GM18499 (cell line): ENCODE measurements around the gene CKAP5.

Experiments used
- ATAC-seq: cut with Tn5 transposase; IDR thresholded peaks from one replicate; pipeline ENCODE4 v1.9.1; 2021; ENCODE audit warnings: moderate number of reproducible peaks; ENCODE audit not compliant: insufficient read depth, unreplicated experiment

Gene CKAP5

GRCh38 chr11:46856605-46857343 is 10.7 kb upstream of the CKAP5 start:
- no peak for ATAC-seq

GRCh38 chr11:46855863-46856262 is 9.8 kb upstream of the CKAP5 start:
- no peak for ATAC-seq

DNA sequence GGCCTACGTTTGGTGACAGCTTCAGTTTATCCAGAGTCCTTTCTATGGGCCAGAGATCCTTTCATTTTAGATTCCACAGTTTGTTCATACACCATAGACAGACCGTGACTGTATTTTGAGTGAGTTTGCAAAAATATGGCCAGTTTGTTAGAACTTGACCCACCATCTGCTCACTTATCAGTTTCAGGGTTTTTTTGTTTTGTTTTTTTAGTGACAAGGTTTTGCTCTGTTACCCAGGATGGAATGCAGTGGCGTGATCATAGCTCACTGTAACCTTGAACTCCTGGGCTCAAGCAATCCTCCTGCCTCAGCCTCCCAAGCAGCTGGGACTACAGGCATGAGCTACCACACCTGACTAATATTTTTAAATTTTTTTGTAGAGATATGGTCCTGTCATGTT is 9.1 kb upstream of the CKAP5 start:
- ATAC-seq, result no peak

DNA sequence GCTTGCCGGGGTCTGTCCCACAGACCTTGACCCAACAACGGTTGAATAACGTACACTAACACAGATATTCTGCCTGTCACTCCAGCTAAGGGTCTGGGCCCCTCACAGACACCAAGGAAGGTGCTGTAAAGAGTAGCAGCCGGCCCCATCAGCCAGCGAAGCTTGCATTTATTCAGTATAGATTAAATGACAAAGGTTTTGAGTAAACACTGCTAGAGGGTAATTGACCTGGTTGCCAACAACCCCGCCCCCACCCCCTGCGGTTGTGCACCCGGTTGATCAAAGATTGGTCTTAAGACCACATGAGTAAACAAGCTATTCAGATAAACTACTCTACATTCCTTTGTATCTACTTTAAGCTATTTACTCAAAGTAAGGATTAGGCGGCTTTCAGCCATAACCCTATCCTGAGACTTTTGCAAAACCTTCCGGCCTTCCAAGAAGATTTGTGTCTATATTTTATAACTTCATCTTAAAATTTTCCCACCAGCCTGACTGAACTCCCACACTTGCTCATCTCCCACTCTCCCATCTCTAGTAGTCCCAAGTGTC is 4.8 kb upstream of the CKAP5 start:
- no peak for ATAC-seq

DNA sequence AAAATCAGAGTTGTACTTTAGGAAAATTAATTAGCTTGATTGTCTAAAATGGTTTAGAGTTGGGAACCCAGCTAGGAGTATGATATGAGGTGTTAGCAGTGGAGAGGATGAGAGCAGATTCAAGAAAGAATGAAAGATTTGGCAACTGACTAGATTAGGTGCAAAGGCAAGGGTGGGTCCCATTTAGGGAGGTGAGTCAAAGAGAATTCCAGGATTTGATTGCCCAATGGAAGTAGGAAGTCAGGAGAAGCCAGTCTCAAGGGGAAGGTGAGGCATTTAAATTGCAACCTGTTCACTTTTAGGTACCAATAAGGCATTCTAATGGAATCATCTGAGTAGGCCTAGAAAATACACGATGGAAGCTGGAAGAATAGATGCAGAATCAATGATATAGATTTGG is 3.6 kb upstream of the CKAP5 start:
- no peak for ATAC-seq

DNA sequence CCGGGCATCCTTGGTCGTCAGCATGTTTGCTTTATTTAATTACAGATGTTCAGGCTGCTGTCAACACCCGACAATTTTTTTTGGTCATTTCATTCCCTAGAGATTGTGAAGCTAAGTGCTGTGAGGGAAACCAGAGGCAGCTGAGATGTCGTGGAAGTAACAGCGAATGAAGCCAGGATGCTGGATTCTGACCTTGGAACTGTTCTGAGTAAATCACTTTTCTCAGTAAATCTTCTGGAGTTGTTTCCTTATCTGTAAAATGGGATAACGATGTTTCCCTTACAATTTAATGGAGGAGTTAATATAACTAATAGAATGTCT is 390 bp upstream of the CKAP5 start:
- ATAC-seq, result no peak

- no peak for ATAC-seq
These were observed 690 bp downstream of the CKAP5 start for GRCh38 chr11:46845440-46845739.

- ATAC-seq, result no peak
These were observed 6.0 kb downstream of the CKAP5 start for GRCh38 chr11:46840116-46840515.

DNA sequence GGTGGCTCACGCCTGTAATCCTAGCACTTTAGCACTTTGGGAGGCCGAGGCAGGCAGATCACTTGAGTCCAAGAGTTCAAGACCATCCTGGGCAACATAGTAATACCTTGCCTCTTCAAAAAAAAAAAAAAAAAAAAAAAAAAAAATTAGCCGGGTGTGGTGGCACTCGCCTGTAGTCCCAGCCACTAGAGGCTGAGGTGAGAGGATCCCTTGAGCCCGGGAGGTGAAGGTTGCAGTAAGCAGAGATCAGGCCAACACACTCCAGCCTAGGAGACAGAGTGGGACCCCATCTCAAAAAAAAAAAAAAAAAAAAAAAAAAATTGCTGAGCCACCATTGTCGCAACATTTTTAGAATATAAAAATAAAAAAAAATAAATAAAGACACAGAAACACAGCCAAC is 7.6 kb downstream of the CKAP5 start:
- no peak for ATAC-seq

GRCh38 chr11:46837860-46838259 is 8.2 kb downstream of the CKAP5 start:
- ATAC-seq, result no peak

DNA sequence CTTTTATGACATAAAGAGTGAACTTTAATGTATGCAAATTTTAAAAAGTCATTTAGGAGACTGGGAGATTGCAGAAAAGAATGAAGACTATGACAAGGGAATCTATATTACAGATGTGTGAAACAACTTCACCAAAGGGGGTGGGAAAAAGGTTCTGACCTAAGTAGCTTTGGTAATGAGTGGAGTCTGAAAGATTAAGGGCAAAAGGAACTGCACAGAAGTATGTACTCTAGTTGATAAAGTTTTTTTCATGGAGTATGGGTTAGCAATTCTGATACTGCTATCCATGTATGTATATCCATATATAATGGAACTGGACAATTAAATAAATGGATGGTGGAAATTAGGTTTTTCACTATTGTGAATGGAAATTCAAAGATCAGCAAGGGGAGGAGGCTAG is 9.2 kb downstream of the CKAP5 start:
- ATAC-seq, result no peak

GRCh38 chr11:46836431-46836830 is 9.6 kb downstream of the CKAP5 start:
- no peak for ATAC-seq

DNA sequence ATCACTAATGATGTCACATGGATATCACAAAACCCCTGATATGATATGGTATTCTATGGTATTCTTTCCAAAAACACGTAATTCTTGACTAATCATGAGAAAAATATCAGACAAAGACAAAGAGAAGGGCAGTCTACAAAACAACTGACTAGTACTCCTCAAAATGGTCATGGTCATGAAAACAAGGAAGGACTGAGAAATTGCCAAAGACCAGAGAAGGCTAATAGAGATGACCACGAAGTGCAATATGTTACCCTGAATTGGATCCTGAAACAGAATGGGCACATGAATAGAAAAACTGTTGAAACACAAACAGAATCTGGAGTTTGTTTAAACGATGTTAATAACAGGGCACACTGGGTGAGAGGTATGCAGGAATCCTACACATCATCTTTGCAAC is 10.2 kb downstream of the CKAP5 start:
- ATAC-seq, result no peak

GRCh38 chr11:46834821-46835220 is 11.3 kb downstream of the CKAP5 start:
- ATAC-seq, result no peak

DNA sequence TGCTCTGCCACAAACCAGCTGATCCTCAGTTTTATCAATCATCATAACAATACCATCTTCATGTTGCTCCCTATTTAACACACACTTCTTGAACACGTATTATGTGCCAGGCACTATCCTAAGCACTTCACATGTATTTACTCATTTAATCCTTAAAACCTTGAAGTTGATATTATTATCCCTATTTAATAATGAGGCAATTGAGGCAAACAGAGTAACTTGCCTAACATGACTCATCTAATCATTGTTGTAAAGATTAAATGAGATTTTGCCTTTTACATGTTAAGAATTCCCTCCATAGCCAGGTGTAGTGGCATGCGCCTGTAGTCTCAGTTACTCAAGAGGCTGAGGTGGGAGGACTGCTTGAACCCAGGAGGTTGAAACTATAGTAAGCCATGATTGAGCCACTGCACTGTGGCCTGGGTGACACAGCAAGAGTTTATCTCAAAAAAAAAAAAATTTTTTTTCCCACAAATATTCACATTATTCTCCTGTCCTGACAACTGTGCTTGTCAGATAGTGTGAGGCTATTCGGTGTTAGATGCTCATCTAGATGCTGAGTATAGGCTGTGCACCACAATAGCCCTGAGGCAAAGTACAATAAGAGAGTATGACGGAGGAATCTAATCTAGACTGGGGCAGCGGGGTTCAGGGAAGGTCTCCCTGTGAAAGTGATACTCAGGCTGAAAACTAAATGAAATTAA is 13.4 kb downstream of the CKAP5 start:
- ATAC-seq, result no peak

- no peak for ATAC-seq
These were observed 18.1 kb downstream of the CKAP5 start for GRCh38 chr11:46827995-46828394.

DNA sequence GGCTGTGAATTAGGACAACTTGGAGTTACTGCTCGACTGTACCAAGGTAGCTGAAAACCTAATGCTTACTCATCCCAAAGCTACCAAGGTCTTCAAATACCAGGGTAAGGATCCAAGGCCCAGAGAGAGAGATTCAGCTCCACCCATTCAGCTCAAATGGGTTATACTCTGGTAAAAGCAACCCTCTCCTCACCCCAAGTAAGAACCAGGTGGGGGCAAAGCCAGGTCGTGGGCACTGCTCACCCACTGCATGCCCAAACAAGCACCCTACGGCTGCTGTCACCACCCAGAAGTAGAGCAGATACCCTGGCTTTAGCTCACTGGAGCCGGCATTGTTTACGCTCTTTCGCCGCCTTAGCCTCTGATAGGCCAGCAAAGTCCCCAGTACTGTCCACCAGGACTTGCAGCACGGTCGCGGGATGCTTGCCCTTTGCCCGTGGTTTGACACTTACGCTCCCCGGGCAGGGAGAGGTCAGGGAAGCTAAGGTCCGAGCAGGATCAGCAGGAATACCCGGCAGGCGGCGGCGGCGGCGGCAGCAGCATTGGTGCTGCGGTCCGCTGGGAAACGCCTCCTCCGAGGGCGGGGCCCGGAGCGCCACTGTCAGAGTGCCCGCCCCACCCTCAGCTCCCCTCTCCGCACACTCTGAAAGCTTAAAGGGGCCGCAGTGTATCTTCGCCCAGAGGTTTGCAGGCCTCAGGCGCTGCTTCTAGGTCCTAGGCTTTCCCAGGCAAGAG is 19.6 kb downstream of the CKAP5 start:
- no peak for ATAC-seq

DNA sequence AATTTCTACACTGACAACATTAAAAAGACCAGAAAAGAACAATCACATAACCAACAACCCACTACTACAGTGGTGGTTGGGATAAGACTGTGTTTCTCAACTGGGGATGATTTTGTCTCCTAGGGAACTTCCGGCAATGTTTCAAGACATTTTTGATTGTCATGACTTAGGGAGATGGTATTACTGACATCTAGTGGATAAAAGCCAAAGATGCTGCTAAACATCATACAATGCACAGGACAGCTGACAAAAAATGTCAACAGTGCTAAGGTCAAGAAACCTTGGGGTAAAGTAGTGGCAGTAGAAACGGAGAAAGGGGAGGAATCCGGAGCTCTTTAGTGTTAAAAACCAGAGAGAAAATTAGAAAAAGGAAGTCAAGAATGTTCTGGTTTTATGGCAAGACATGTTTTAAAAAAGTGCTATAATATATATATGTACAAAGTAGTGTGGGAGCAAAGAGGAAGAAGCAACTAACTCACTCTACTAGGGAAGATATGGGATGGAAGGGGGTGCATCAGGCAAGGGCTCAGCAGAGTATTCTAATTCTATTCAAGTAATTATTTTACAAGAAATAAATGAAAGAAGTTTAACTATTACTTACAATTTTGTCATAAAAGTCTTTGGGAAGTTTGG is 37.2 kb downstream of the CKAP5 start:
- ATAC-seq, result no peak

DNA sequence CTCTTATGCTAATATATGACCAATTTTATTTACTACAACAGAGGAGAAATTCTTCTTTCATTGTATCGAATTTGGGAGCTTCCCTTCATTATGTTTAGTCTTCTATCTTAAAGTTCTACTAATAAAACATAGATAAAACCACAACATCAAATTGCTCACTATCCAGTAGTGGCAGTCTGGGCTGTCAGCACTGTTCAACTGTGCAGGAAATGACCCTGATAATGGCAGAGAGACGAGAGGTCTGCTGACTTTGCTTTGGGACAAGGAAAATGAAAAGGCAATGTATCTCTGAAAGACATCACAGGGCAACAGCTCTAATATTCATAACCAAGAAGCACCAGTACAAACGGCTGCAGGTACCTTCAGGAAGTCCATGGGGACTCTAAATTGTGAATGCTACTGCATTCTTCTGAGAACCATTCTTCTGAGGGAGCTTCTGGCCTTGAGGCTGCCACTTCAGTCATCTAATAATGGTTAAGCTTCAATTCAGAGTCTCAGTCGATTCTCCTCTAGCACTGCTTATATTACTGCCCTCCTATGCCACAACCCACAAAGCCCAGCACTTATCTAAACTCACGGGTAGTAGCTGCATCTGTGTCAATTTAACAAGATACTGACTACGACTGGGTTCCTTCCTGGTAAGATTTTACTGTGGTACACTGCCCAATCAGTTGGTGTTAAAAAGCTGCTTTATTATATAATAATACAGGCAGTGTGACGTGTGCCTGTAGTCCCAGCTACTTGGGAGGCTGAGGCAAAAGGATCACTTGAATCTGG is 44.2 kb downstream of the CKAP5 start:
- ATAC-seq, result no peak

DNA sequence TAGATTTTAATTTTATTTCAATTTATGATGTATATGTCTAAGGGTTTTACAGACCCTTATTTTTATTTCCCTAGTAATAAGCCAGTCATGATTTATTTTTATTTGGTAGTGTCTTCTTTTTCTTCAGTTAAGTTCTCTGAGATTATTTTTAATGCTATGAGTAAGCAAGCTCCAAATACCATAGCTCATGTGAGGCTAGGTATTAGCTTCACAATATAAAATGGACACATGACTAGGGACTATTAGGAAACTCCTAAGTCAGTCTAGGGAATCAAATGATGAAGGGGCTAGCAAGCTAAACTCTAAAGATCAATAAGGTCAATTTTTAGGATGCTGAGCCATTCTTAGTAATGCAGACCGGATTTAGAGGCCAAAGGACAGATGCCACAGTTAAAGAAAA is 45.9 kb downstream of the CKAP5 start:
- no peak for ATAC-seq
